GM19043 (cell line): ENCODE results near the gene ACSS1.

Experiments used
- ATAC-seq: cut with Tn5 transposase; IDR thresholded peaks from one replicate; pipeline ENCODE4 v1.9.1; 2021; ENCODE audit warnings: low read depth; ENCODE audit not compliant: unreplicated experiment

The ACSS1 gene

GRCh38 chr20:25033265-25033923 is 24.5 kb downstream of the ACSS1 start:
- ATAC-seq: no peak

- no peak for ATAC-seq
Observed at GRCh38 chr20:25032478-25033264, 25.3 kb downstream of the ACSS1 start.

- no peak for ATAC-seq
Observed at GRCh38 chr20:25032065-25032477, 25.9 kb downstream of the ACSS1 start.

GRCh38 chr20:25031241-25031640 is 26.7 kb downstream of the ACSS1 start:
- no peak for ATAC-seq

DNA sequence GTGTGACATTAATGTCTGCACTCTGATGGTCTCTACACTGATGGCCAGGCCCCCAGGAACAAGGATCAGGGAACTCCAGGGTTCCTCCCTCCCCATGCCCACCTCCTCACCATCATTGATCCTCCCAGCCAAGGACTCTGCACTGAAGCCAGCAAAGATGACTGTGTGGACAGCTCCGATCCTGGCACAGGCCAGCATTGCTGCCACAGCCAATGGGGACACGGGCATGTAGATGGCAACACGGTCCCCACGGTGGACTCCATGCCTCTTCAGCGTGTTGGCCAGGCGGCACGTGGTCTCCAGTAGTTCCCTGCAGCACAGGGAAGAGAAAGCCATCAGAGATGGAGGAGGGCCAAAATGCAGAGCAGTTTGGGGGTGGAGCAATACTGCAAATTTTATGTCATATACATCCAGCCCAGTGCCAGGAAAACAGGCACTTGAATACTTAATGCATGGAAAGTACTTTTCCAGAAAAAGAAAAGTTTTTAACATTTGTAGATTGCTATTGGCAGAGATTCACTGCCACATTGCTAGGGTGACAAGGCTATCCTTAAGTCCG is 27.2 kb downstream of the ACSS1 start:
- no peak for ATAC-seq

DNA sequence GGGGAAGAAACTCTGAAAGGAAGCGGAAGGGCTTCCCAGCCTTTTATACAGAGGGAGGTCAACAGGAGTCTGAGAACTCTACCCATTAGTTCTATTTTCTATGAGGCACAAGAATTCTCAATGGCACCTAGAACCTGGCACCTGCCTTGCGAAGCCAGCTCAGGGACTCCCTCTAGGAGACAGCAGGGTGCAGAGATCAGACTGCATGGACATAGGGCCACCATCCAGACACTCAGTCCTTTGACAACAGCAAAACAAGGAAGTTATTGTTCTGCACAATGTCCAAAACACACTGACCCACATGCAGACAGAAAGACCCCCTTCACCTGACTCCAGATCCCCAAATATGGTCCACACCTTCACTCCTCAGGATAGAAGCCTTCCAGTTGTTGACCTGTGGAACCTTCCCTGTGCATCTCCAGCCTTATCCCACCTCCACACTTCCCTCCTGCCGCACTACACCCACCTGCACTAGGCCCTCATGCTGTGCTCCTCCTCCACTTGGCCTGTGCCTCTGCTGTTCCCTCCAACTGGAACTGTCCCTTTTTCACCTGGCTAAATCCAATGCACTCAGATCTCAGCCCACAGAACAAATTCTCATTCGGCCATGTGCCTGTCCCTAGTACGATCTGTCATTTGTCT is 27.8 kb downstream of the ACSS1 start:
- ATAC-seq: no peak

DNA sequence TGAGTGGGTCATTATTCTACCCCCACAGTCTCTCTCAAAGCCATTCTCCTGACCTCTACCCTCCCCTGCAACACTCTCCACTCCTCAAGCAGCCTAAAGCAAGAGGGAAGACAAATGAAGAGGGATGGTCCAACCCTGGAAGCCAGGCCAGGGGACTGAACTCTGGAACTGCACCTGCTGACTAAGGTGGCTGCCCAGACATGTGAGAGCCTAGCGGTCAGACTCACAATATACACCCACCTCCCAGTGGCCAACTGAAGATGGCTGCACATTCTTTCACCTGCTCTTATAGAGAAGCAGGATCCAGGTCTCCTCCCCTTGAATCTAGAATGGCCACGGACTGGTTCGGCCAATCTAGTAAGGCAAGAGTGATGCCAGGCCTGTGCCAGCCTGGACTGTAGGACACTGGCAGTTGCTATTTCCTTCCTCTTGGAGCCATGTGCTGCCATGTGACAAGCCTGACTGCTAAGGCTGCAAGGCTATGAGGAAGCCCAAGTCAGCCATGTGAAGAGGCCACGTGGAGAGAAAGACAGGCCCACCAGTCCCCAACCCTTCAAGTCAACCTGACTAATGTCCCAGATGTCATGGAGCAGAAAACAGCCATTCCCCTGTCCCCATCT is 31.8 kb downstream of the ACSS1 start:
- no peak for ATAC-seq

- no peak for ATAC-seq
Observed at GRCh38 chr20:25025091-25025861, 32.7 kb downstream of the ACSS1 start.

- no peak for ATAC-seq
Observed at GRCh38 chr20:25024171-25024570, 33.8 kb downstream of the ACSS1 start.

- ATAC-seq: no peak
Observed at GRCh38 chr20:25023356-25023755, 34.6 kb downstream of the ACSS1 start.

DNA sequence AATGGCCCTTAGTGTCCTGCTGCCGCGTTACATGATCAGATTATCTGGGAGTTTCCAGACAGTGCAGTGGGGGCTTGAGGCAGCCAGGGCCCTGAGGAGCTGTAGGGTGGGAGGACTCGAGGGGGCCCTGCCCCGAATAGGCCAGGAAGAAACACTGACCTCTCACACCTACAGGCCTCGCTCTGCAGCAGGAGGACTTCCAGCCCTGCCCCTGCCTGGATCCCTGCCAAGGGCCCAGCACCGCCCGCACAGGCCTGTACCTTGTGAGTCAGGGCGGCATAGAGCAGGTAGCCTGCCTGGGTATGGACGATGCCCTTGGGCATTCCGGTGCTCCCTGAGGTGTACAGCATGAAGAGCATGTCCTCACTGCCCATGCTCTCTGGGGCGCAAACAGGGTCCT is 35.3 kb downstream of the ACSS1 start:
- ATAC-seq: no peak

- ATAC-seq: no peak
Observed at GRCh38 chr20:25021336-25021735, 36.6 kb downstream of the ACSS1 start.

DNA sequence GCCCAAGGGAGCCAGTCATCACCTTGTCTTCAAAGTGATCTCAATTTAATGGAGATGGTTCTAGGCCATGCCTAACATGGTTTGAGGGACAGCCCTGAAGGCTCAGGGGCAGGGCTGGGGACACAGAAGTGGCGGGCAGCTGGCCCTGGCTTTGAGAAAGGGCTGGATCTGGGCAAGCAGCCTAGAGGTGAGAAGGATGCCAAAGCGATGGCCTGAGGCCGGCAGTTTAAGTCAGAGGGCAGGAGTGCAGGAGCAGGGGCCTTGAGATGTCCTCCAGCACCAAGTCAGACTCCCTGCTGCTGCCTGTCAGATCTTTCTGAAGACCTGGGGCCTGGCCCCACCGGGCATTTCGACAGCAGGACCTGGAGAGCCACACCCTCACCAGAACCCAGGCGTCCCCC is 37.0 kb downstream of the ACSS1 start:
- ATAC-seq: no peak

DNA sequence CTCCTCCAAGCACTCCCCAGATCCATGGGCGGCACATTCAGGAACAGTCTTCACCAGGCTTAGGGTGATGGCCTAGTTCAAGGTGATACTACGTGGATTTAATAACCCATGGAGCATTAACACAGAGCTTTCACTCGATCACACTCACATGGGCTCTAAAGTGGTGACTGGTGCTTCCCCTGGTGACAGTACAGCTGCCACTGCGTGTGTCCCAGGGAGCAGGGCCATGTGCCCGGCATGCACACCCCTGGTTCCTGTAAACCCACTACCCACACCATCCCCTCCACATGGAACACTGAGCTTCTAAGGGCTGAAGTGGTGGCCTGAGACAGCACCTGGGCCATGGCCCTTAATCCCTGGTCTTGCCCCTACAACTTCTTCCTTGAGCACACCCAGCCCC is 37.6 kb downstream of the ACSS1 start:
- ATAC-seq: no peak

- ATAC-seq: no peak
Observed at GRCh38 chr20:25019381-25020155, 38.4 kb downstream of the ACSS1 start.

DNA sequence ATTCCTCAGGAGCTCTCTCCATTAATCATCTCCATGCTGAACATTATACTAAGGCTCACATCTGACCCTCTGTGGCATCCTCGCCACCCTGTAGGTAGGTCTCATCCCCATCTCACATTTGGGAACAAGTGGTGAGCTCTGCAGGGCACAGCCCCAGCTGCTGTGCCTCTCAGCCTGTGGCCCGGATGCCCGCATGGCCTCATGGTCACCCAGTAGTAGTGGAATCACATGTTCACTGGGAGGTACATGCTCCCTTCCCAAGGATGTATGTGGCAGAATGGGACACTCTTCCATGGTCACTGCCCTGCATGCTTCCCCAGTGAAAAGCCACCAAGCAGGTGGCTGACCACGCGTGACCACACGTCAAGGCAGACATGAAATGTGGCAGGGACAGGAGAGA is 39.1 kb downstream of the ACSS1 start:
- ATAC-seq: no peak

GRCh38 chr20:25018425-25018824 is 39.5 kb downstream of the ACSS1 start:
- no peak for ATAC-seq

DNA sequence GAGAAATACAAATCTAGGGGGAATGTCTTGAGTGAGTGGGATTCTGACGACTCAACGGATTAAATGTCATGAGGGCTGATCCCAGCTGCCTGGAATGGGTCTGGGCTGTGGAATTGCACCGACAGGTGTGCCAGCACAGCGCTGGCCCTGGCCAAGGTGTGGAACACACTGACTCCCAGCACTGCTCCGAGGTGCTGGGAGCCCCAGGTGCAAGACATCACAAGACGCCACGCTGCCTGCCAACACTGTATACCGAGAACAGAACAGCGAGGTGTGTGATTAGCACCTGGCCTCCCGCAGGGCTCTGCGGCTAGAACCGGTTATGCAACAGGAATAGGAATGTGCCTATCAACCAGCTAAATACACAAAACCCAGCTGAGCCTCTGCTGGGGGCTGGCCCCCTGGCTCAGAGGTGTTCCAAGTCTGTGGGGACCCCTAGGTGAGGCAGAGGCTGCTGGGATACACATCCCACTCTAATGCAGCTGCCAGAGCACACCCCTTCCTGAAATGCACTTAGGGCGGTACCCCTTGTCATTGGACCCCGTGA is 40.6 kb downstream of the ACSS1 start:
- ATAC-seq: no peak

- no peak for ATAC-seq
Observed at GRCh38 chr20:25016471-25016870, 41.5 kb downstream of the ACSS1 start.
